Esophagus squamous epithelium (tissue), 4 donors: ENCODE results near the gene NLK.

ENCODE experiments used
- CTCF ChIP-seq, 6 experiments: fragments of 450-650 bp in 4 of 6; fragments of 200-600 bp in 2 of 6; sonication (generic) in 2 of 6; IDR thresholded peaks; one replicate each; pipeline ENCODE4 v1.5.1; 2016 to 2019; ENCODE audit warnings: antibody characterized with exemption in 6 of 6, mild to moderate bottlenecking in 4 of 6, moderate library complexity in 4 of 6
- POLR2A ChIP-seq, 4 donors: fragments of 450-650 bp; IDR thresholded peaks; one replicate each; pipeline ENCODE4 v1.6.1; 2017; ENCODE audit warnings: antibody characterized with exemption in 4 of 4, mild to moderate bottlenecking in 4 of 4, moderate library complexity in 3 of 4

GRCh38 chr17:28046034-28046825 lies 3.8 kb downstream of the NLK start:
- TF ChIP-seq POLR2A (IDR thresholded peaks at IDR 0.05) (no peak), CTCF (IDR thresholded peaks at IDR 0.05) (no peak)
